Hindlimb muscle (tissue), 1 donor: ENCODE results near the gene COX10. TPM values are rescaled to one million over a fixed set of nuclear protein-coding genes. Genes with fewer than 3 reads are reported as not detected.

Experiments used
- DNase-seq: peaks from one replicate; pipeline ENCODE4 v3.0.0-alpha.2; 2013
- polyA plus RNA-seq: library from polyadenylated mRNA; unstranded; fragments of 120-200 nt; gene quantifications from one replicate; pipeline ENCODE4 v1.2.1, GENCODE V29; 2013; ENCODE audit not compliant: insufficient read length

COX10 gene
- polyA plus RNA-seq, 1 donor: 17.1 TPM

DNA sequence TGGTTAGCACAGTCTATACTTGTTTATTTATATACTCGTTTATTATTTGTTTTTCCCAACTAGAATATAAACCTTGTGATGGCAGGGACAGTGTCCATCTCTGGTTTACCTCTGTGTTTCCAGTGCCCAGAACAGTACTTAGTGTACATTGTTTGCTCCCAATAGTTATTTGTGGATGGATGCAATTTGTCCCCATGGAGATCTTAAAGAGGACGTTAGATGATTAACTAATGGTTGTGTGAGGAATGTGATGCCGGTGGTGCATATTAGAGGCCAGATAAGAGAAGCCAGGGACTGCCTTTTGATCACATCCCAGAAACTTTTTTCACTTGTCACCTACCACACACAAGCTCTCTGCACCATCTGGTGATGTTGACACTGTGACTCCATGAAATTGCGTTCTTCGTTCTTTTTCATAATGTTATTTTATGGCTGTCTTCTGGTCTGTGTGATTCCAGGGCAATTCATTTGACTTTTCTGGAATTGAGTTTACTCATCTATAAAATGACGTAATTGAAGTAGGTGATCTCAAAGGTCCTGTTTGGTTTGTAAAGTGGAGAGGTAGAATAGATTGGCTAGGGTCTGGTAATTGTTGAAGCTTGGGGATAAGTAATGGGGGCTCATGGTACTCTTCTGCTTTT lies 1.2 kb downstream of the COX10 start:
- no peak for DNase-seq

DNA sequence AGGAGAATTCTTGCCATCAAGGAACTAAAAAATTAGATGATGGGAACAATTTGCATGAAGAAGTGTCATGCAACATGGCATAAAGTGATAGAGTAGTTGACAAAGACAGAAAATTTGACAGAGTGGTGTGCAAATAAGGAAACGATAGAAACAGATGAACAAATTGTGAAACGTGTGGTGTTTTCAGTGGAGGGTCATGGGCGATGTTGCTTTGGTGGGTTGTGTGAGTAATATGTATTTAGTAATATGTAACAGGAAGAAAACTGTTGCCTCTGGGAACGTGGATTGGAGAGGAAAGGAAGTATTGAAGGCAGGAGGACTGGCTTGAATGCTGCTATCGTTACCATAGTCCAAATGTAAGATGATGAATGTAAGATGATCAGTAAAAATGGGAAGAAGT lies 3.6 kb downstream of the COX10 start:
- no peak for DNase-seq

DNA sequence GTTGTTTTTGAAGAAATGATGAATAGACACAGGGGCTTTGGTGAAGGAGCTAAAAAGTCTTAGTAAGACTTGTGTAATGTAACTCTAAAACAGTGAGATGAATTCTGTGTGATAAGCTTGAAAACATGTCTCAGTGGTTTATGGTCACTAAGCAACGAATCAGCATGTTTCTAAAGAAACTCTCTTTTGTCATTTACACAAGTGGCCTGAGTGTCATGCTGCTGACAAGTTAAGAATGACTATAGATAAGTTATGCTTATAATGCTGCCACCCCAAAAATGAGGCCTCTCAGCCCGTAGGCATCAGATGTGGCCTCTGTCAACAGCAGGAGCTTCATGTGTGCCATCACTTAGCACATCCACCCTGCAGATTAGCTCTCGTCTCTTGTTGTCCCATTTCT lies 8.7 kb downstream of the COX10 start:
- no peak for DNase-seq

DNA sequence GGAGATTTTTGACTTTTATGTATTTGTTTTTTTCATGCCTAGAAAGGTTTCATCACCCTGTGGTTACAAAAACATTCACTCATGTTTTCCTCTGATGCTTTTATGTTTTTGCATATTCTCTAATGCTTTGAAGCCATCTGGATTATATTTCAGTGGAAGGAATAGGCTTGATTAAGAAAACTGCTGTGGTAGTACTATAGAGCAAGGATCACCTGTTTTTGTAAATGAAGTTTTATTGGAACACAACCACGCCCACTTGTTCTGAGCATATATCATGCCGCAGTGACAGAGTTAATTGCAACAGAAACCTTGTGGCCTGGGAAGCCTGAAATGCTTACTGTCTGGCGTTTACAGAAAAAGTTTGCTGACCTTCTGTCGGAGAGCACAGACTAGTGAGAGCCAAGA lies 11.5 kb downstream of the COX10 start:
- no peak for DNase-seq

DNA sequence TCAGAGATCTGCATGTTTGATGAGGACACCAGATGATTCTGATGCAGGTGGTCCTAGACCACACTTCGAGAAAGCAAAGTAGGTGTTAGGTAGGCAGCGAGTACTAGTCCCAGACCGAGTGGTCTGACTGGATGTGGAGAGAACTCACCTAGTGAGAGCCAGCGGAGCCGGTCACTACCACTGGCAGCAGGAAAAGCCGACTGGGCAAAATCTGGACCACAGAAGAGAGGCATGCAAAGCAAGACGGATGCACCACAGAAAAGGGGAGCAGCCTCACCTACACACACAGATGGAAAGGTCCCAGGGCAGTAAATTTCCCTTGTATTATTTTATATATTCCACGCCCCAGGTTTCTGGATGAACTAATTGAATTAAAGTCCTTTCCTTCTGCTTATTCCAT lies 13.5 kb downstream of the COX10 start:
- DNase-seq: no peak

DNA sequence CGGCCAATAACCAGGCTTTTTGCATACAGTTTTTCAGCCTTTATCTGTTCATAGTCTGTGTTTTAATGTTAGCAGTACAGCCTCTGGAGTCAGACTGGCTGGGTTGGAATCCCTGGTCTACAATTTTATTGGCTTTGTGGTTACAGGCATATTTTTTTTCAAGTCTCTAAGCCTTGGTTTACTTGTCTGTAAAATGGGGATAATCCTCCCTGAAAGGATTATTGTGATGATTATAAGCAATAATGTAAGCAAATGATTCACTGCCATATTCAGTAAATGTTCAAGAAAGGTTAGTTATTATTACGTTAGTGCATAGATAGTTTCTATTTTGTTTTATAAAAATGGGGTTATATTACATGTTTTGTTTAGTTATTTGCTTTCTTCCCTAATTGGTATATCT lies 15.7 kb downstream of the COX10 start:
- DNase-seq: no peak

DNA sequence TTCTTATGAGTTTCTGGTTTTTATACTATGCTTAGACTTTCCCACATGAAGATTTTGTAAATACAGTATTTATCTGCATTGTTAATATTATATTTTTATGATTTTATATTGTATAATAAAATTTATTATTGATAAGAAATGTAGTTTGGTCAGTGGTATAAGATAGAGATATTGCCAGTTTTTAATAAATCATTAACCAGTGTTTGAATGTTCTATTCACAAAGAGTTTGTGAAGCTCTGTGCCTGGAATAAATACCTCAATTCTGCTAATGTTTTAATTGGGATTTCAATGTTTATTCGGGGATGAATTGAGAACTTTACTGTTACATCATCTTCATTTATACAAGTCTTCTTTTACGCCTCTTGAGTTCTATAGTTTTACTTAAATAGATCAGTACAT lies 16.9 kb downstream of the COX10 start:
- DNase-seq: no peak

DNA sequence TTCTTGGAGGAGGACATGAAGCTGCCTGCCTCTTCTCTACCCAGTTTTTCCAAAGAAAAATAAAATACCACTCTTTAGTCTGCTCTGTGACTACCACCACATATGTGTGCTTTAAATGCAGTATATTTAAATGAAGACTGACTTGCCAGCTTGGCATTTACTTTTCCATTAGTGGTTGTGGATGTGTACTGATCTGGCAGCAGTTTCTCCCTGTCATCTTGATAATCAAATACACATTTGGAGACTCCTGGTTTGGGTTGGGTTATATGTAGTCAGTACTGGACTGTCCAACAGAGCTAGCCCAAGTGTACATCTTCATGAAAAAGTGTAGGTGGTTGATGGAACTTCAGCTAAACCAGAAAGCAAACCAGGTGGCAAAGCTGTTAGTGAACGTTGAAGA lies 19.9 kb downstream of the COX10 start:
- DNase-seq: no peak

DNA sequence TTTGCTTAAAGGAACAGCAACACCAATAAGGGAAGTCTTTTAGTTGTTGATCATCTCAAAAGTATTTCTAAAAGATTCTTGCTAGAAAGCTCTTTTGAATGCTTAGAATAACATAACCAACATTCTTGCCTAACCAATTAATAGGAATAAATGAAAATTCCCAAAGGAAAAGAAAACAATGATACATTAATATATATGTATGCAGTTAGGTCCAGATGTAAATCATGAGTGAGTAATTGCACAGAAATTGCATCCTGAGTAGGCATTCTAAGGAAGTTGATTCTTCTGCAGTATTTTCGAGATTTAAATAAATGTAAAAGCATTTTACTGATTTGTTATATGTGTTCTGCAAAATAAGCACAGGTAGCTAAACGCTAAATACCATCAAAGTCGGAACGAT lies 22.1 kb downstream of the COX10 start:
- DNase-seq: no peak

DNA sequence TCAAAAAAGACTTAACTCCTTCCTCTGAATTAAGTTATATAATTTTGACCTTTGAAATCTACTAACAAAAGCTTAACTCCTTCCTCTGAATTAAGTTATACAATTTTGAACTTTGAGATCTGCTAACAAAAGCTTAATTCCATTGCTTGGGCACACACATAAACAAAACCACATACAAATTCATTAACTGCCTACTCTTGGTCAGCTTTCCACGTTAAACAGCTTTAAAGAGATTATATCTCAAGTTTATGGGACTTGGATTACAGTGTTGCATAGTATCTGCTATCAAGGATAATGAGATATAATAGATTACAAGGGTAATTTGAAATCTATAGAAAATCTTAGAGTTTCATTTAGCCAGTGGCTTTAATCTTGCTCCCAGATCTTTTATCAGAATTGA lies 23.5 kb downstream of the COX10 start:
- DNase-seq: no peak

DNA sequence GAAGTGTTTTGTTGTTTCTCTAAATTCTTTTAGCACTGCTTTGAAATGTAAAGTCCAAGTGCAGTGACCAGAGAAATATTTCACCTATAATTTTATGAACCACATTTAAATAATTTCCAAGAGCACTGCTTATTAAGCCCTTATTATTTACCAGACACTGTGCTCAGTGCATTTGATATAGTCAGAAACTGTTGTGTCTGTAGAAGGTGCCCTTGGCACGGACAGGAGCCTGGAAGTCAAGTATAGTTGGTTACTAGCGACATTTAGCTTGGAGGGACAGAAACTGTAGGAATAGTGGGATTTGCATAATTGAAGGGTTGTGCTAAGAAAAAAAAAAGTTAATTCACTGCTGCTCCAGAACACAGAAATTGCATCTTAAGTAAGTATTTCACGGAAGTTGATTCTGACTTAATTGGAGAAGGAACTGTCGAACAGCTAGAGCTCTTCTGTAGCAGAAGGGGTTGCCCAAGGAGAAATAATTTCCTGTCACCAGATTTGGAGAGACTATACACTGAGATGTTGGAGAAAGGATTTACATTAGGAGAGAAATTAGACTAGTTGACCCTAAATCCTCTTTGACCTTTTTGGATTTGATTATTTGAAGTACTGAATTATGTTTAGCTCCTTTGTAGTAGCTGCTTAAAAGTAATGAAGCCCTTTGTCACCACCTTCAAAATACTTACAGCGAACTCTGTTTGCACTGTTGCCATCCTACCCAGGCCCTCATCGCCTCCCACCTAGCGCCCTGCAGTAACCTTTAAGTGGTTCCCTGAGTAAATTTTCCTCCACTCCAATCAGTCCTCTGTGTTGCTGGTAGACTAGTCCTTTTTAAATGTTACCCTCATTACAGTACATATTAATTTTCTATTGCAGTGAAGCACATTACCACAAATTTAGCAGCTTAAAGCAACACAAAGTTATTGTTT lies 25.6 kb downstream of the COX10 start:
- no peak for DNase-seq

DNA sequence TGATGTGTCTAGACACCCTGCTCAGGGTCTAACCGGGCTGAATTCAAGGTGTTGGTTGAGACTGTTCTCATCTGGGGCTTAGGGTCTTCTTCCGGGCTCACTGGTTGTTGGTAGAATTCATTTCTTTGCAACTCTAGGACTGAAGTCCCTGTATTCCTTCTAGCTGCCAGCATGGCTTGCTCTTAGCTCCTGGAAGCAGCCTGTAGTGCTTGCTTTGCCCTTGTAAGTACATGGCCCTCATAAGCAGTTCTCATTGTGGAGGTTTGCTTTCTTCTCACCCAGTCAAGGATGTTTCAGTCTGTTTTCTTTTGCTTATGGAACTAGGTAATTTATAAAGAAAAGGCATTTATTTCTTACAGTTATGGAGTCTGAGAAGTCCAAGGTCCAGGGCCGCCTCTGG lies 26.3 kb downstream of the COX10 start:
- no peak for DNase-seq

DNA sequence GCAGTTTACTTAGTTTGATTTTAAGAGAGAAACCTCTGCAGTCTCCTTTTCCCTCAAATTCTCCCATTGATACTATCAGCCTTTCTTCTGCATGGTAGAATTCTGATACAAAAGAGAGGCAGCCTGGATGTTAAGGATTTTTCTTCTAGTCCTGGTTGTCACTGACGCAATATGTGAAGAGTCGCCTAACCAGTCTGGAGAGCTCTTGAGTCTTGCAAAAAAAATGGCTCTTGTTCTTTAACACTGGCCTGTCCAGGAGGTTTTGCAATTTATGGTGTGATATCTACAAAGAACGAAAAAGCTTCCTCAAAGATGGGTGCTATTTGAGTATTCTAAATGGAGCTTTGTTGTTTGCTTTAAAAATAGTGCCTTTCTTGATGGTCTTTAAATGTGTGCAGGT lies 28.9 kb downstream of the COX10 start:
- DNase-seq: no peak

DNA sequence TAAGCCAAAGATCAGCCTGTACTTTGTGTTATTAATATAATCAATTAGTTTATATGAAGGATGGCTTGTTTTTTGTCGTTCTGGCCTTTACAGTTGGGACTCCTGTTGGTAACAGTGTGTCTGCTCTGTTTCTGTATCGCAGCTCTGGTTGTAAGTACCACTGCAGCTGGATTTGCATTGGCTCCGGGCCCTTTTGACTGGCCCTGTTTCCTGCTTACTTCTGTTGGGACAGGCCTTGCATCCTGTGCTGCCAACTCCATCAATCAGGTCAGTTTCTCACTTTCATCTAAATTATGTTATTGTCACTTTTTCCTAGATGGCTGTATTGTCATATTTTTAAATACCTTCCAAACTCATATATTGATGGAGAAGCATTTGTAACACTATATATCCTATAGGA lies 32.7 kb downstream of the COX10 start:
- DNase-seq: no peak

DNA sequence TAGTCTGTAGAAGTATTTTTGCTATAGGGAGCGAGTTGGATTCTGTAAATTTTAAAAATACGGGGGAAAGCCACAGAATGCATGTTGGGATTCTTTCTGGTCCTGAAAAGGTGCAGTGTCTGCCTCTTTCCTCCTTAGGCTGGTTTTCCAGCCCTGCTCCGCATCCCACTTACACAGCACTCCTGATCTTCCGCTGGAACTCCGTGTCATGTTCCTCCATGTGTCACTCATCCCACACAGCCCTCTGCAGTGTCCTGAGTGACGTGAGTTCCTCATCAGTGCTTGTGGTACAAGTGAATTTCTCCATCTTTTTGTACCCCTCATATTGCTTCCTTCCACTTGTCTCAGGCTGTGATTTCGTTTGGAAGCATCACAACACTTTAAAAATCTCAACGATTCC lies 34.5 kb downstream of the COX10 start:
- no peak for DNase-seq

DNA sequence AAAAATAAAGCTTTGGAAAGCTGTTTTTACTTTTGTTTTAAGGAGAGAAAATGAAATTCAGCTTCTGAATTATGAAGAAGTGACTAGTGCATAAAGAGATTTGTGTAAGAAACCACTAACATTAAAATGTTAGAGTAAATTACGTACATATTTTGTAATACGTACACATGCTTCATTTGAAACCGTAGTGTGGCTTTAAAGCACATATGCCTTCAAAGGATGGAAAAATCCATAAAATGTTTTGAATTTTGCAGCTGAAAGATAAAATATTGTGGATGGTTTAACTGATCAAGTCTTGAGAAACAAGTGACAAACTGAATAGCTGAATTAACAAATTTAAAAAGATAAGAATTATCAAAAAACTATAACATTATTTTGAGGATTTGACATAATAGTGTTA lies 35.4 kb downstream of the COX10 start:
- DNase-seq: no peak

DNA sequence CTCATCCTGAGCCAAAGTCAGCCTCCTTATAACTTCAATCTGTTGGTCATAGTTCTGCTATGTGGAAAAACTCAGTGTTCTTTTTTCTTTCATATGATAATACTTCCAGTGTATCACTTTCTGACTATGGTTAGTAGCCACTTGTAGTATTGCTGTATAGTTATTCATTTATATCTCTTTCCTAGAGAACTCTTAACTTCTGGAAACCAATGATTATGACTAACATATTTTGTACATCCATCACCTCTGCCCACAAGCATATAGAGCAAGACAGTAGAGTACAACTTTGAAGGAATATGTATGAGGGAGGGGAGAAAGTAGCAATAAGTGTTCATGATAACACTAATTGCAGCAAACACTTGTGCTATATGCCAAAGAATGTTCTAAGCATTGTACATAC lies 38.6 kb downstream of the COX10 start:
- no peak for DNase-seq

DNA sequence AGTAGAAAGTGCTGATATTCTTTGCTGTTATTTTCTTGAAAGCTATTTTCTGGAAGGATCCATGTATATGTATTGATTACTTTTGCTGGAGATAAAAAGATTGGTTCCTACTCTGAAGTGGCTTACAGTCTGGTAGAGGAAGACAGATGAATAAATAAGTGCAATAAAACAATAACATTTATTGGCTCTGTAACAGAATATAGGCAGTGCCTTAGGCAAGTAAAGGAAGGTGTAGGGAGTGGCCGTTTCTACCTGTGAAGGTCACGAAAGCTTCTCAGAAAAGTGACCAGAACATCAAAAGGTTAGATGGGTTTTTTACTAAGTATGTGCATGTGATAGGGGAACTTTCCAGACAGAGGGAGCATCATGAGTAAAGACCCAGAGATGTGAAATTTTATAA lies 43.1 kb downstream of the COX10 start:
- no peak for DNase-seq

DNA sequence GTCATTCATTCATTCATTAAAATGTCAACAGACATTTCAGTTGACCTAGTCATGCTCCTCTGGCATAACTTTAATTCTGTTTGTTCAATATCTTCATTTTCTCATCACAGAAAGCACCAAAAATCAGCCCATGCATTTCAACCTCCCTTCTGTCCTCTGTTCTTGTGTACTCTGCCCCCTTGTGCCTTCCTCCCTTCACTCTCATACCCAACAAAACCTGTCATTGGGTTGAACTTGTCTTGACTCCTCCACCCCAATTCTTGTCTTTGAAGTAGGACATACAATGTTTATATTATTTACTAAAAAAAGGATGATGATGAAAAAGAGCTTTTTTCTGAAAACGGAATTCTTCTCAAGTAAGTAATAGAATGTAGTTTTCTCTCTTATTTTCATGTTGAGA lies 43.8 kb downstream of the COX10 start:
- no peak for DNase-seq

DNA sequence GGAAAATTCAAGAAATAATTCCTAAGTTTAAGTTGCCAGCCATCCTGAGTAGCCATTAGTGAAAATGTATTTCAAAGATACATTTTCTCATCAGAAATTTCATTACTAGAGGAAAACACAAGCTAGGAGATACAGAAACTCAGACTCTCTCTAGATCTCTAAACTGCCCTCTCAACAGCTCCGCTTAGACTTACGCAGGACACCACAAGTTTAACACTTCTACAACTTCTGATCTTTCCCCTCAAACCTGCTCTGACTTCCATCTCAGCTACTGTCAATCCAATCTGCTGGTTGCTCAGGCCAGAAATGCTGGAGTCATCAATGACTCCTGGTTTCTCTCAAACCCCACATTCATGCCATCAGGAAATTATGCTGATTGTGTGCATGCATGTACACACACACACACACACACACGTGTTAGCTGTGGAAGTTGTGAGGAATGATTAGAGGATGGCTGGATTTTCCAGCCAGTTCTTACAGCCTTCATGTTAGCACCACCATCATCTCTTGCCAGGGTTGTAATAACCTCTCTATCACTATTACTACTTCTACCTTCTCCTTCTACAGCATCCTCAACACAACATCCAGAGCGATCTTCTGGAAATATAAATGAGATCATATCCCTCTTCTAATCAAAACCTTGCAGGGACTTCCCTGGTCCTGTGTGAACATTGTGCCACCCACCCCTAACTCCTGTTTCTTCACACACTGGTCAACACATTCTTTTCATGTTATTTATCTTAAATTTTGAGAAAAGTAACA lies 47.1 kb downstream of the COX10 start:
- no peak for DNase-seq

DNA sequence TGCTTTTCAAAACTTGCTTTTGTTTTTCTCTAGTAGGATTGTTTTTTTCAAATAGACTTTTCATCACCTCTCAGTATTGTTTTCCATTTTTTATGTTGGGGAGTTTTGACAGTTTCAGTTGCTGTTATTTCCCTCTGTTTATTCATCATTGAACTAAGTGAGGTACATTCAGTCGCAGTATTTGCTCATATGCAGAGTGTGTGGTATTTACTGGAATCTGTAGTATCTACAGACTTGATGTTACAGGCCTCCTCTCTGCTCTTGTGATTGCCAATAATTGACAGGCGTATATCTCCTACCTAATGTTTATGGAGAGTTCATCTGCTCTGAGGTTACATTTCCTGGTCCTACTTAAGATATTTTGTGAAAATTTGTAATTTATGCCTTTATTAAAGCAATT lies 49.6 kb downstream of the COX10 start:
- no peak for DNase-seq

DNA sequence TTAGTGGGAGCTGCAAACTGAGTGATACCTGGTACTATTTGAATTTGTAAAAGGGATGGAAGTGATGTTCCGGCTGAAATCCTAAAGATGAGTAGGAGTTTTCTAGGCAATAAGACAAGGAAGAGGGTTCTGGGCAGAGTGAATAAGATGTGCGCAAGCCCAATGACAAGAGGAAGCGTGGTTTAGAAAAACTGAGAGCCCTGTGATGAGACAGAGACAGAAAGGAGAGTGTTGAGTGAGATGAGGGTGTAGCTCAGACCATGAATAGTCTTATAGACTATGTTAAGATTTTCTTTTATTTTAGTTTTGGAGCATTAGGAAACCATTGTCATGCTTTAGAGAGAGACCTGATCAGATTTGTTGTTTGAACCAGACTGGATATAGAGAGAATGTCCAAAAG lies 50.2 kb downstream of the COX10 start:
- DNase-seq: no peak

DNA sequence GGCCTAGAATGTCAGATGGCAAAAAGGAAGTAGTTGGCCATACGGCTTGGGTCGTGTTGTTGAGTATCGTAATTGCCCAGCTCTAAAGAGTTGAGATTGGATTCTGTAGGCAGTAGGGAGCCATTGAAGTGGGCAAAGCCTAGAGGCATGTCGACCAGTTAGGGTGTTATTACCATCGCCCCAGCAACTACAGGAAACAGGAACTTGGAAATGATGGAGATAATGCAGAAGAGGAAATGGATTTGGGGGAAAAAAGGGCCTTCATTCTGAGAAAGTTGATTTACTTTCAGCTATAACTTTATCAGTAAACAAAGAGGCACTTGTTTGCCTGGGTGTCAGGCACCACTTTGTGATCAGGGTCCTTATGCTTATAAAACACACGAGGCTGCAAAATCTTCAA lies 52.6 kb downstream of the COX10 start:
- DNase-seq: no peak
